WTC11 (cell line): ENCODE measurements around the gene WDR33.

Source experiments
- CREM ChIP-seq: sonication (generic); formaldehyde crosslinking; IDR thresholded peaks from 2 replicates; pipeline ENCODE4 v1.8.1; 2022; ENCODE audit warnings: mild to moderate bottlenecking, missing genetic modification reagents, moderate library complexity
- ZNF396 ChIP-seq: fragments of 250-450 bp; sonication (Bioruptor Pico); IDR thresholded peaks from 2 replicates; pipeline ENCODE4 v1.8.0; 2021; ENCODE audit warnings: mild to moderate bottlenecking, moderate library complexity, borderline replicate concordance
- TF ChIP-seq, protein P1 (sequence below): fragments of 200-600 bp; IDR thresholded peaks from 2 replicates; pipeline ENCODE4 v1.8.0; 2022; ENCODE audit warnings: antibody characterized with exemption
- TF ChIP-seq, protein P2 (sequence below): sonication (generic); formaldehyde crosslinking; IDR thresholded peaks from 2 replicates; pipeline ENCODE4 v1.8.1; 2022; ENCODE audit warnings: mild to moderate bottlenecking, missing genetic modification reagents, moderate library complexity, borderline replicate concordance
- TF ChIP-seq, protein P3 (sequence below): sonication (generic); formaldehyde crosslinking; conservative IDR thresholded peaks from 2 replicates; pipeline ENCODE4 v1.8.1; 2023; ENCODE audit warnings: mild to moderate bottlenecking, low read depth, missing genetic modification reagents, moderate library complexity

DNA sequence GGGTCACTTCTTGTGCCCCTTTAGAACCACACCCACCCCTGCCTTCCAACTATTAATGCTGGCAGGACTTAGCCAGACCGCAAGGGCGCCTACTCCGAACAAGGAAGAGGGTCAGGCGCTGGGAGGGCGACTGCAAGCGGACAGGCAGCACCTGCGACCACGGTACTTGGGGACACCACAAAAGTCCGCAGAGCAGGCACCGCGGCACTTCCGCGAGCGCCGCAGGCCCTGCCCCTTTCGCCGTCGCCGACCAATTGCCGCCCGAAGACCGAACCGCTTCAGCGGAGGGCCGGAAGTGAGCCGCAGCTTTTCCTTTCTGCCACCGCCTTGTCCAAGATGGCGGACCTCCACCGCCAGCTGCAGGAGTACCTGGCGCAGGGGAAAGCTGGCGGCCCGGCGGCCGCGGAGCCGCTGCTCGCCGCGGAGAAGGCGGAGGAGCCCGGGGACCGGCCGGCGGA lies 109.7 kb downstream of the WDR33 start, which contains the start of gene SFT2D3:
- TF ChIP-seq, protein P1, sequence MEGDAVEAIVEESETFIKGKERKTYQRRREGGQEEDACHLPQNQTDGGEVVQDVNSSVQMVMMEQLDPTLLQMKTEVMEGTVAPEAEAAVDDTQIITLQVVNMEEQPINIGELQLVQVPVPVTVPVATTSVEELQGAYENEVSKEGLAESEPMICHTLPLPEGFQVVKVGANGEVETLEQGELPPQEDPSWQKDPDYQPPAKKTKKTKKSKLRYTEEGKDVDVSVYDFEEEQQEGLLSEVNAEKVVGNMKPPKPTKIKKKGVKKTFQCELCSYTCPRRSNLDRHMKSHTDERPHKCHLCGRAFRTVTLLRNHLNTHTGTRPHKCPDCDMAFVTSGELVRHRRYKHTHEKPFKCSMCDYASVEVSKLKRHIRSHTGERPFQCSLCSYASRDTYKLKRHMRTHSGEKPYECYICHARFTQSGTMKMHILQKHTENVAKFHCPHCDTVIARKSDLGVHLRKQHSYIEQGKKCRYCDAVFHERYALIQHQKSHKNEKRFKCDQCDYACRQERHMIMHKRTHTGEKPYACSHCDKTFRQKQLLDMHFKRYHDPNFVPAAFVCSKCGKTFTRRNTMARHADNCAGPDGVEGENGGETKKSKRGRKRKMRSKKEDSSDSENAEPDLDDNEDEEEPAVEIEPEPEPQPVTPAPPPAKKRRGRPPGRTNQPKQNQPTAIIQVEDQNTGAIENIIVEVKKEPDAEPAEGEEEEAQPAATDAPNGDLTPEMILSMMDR = no peak
- TF ChIP-seq, protein P2, sequence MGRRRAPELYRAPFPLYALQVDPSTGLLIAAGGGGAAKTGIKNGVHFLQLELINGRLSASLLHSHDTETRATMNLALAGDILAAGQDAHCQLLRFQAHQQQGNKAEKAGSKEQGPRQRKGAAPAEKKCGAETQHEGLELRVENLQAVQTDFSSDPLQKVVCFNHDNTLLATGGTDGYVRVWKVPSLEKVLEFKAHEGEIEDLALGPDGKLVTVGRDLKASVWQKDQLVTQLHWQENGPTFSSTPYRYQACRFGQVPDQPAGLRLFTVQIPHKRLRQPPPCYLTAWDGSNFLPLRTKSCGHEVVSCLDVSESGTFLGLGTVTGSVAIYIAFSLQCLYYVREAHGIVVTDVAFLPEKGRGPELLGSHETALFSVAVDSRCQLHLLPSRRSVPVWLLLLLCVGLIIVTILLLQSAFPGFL = no peak
- TF ChIP-seq CREM (CRISPR knock-in tag) = no peak
- TF ChIP-seq ZNF396 = no peak
- TF ChIP-seq, protein P3, sequence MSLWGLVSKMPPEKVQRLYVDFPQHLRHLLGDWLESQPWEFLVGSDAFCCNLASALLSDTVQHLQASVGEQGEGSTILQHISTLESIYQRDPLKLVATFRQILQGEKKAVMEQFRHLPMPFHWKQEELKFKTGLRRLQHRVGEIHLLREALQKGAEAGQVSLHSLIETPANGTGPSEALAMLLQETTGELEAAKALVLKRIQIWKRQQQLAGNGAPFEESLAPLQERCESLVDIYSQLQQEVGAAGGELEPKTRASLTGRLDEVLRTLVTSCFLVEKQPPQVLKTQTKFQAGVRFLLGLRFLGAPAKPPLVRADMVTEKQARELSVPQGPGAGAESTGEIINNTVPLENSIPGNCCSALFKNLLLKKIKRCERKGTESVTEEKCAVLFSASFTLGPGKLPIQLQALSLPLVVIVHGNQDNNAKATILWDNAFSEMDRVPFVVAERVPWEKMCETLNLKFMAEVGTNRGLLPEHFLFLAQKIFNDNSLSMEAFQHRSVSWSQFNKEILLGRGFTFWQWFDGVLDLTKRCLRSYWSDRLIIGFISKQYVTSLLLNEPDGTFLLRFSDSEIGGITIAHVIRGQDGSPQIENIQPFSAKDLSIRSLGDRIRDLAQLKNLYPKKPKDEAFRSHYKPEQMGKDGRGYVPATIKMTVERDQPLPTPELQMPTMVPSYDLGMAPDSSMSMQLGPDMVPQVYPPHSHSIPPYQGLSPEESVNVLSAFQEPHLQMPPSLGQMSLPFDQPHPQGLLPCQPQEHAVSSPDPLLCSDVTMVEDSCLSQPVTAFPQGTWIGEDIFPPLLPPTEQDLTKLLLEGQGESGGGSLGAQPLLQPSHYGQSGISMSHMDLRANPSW = no peak
